Activated T-cell treated with anti-CD3 and anti-CD28 coated beads, Interleukin-2, amount 50 U/mL, for 72 hours (primary cell): Measurements from ENCODE around the gene SPATS2. TPM values are rescaled to one million over a fixed set of nuclear protein-coding genes. Genes with fewer than 3 reads are reported as not detected.
"Not testable (repeated sequence)": the region's sequence is repeated elsewhere in the genome, so short reads cannot be mapped to it uniquely, and the experiment has no call there.

ENCODE experiments used
- ATAC-seq, 2 donors: fragments of 150-1000 bp; cut with Tn5 transposase; replicated peaks in 1 of 2; 2 replicates each; pipeline ENCODE4 v1.10.0; 2021; ENCODE audit warnings: moderate library complexity in 2 of 2, mild to moderate bottlenecking in 1 of 2
- DNase-seq, 2 donors: peaks; one replicate each; pipeline ENCODE4 v3.0.0; 2021 to 2022; ENCODE audit warnings: mixed read lengths in 1 of 2
- H3K27ac Mint-ChIP-seq: one replicate; pipeline ENCODE4 v1.8.0; 2022; ENCODE audit warnings: mild to moderate bottlenecking, moderate library complexity, mixed read lengths
- H3K27me3 Mint-ChIP-seq: one replicate; pipeline ENCODE4 v1.8.0; 2022; ENCODE audit warnings: low read depth, mixed read lengths
- H3K36me3 Mint-ChIP-seq, 2 donors: one replicate each; pipeline ENCODE4 v1.8.0; 2022; ENCODE audit warnings: mixed read lengths in 2 of 2, mild to moderate bottlenecking in 1 of 2; ENCODE audit not compliant: insufficient read depth in 2 of 2
- H3K4me1 Mint-ChIP-seq: one replicate; pipeline ENCODE4 v1.8.0; 2022; ENCODE audit warnings: low read depth, mixed read lengths
- H3K4me3 Mint-ChIP-seq, 2 donors: one replicate each; pipeline ENCODE4 v1.8.0; 2022; ENCODE audit warnings: mild to moderate bottlenecking in 2 of 2, mixed read lengths in 2 of 2, moderate library complexity in 2 of 2
- H3K9me3 Mint-ChIP-seq, 2 donors: one replicate each; pipeline ENCODE4 v1.8.0; 2022; ENCODE audit warnings: mixed read lengths in 2 of 2
- total RNA-seq, 2 donors: library from RNA; stranded (reverse); gene quantifications; one replicate each; pipeline ENCODE4 v1.2.3, GENCODE V29; 2022

SPATS2 gene
- total RNA-seq, 2 donors from 2014 or later: 12.3 to 16.4 TPM

GRCh38 chr12:49534122-49534521, 166.9 kb downstream of the SPATS2 start:
- not testable (repeated sequence) for DNase-seq, H3K27ac Mint-ChIP-seq

DNA sequence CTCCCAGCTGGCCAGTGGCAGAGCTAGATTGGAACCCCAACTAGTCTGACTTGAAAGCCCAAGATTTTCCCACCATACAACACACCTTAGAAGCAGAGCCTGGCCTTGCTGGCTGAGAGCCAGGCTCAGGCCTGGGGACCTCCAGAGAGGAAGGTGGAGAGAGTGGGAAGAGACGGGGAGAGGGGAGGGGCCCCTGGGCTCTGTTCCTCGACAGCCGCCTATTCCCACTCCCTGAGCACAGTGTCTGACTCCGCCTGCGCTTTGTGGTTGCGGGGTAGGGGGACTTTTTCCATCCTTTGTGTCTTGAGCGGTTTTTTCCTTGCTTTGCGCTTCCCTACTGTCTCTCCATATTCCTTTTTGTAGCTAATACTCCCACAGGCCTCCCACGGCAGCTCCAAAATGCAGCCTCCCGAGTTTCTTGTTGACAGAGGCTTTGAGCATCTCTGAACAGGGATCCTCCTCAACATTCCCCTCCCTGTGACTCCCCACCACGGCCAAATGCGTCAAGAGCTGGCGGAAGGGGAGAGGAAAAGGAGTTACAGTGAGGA, 167.5 kb downstream of the SPATS2 start:
- Mint-ChIP-seq H3K27me3 (peaks cover 22% of the 10 kb centered on the region), H3K27ac (no peak overlapping the region), H3K9me3 (no peaks in the 10 kb centered on the region), H3K36me3 (no peaks in the 10 kb centered on the region), H3K4me1 (peaks cover 8% of the 10 kb centered on the region), H3K4me3 (no peak overlapping the region)
- no peak for ATAC-seq
- DNase-seq: no peak

More at GRCh38 chr12:49534122-49534521, 166.9 kb downstream of the SPATS2 start:
- not testable (repeated sequence) for H3K4me3 Mint-ChIP-seq, H3K4me1 Mint-ChIP-seq, ATAC-seq, H3K36me3 Mint-ChIP-seq, H3K9me3 Mint-ChIP-seq
- peaks cover 19% of the 10 kb centered on the region for H3K27me3 Mint-ChIP-seq

DNA sequence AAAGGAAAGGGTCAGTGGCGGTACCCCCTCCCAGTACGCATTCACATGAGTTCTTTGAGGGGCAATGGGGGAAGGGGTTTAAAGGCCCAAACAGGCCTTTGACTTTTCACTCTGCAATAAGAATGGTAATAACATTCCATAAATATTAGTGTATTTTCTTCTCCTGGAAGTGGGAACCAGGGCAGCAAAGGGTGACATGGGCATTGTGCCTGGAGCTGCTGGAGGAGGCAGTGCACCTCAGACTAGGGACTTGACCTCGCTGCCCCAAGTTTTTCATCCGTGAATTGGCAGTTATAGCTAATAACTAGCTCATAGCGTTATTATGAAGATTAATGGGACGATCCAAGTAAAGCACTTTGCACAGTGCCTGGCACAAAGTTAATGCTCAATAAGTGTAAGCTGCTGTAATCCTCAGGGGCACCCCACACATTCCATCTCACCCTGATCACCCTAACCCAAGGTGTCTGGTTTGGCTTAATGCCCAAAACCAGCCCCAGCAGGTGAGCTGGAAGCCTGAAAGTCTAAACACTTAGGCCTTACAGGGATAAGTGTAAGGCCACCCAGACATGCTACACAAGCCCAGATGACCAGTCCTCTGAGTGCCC, 168.8 kb downstream of the SPATS2 start:
- Mint-ChIP-seq H3K36me3 (no peaks in the 10 kb centered on the region), H3K27ac (no peak overlapping the region), H3K4me1 (peaks cover 15% of the 10 kb centered on the region), H3K9me3 (no peaks in the 10 kb centered on the region), H3K27me3 (peaks cover 35% of the 10 kb centered on the region), H3K4me3 (no peak overlapping the region)
- DNase-seq: no peak
- ATAC-seq: no peak

- H3K27me3 Mint-ChIP-seq: peaks cover 39% of the 10 kb centered on the region
- DNase-seq (no peak), ATAC-seq (no peak)
- H3K27ac Mint-ChIP-seq: no peak overlapping the region
- peak overlapping the region in 1 of 2 donors; percentile 79 for H3K4me3 Mint-ChIP-seq
- no peaks in the 10 kb centered on the region for H3K36me3 Mint-ChIP-seq
- H3K9me3 Mint-ChIP-seq: no peaks in the 10 kb centered on the region
- H3K4me1 Mint-ChIP-seq: peaks cover 15% of the 10 kb centered on the region
These were observed 169.3 kb downstream of the SPATS2 start for GRCh38 chr12:49536526-49537071.

DNA sequence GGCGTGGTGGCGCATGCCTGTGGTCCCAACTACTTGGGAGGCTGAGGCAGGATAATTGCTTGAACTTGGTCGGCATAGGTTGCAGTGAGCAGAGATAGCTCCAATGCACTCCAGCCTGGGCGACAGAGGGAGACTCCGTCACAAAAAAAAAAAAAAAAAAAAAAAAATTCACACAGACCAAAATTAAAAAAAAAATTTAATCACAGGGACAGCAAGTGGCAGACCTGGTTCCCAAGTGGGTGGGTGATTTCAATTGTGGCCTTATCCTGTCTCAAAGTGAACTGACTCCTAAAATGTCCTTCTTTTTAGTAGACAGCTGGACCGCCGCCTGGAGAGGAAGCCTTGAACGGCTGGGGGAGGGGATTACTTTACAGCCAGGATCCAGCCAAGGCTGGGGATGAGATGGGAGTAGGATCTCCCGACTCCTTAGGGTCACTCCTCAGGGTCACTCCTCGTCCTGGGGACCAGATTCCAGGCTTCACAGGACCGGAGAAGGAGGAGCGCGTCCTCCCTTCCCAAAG, 170.0 kb downstream of the SPATS2 start:
- H3K9me3 Mint-ChIP-seq: no peaks in the 10 kb centered on the region
- no peaks in the 10 kb centered on the region for H3K36me3 Mint-ChIP-seq
- H3K4me1 Mint-ChIP-seq: peaks cover 15% of the 10 kb centered on the region
- no peak for ATAC-seq
- peaks cover 39% of the 10 kb centered on the region for H3K27me3 Mint-ChIP-seq
- H3K4me3 Mint-ChIP-seq: peak overlapping the region; percentile 79 to 89
- no peak overlapping the region for H3K27ac Mint-ChIP-seq
- no peak for DNase-seq

- DNase-seq (peak; percentile 32 to 49), ATAC-seq (peak; percentile 36 to 41)
- H3K27me3 Mint-ChIP-seq: peaks cover 39% of the 10 kb centered on the region
- no peaks in the 10 kb centered on the region for H3K36me3 Mint-ChIP-seq
- no peak overlapping the region for H3K27ac Mint-ChIP-seq
- H3K9me3 Mint-ChIP-seq: no peaks in the 10 kb centered on the region
- H3K4me3 Mint-ChIP-seq: peak overlapping the region; percentile 79 to 89
- peaks cover 15% of the 10 kb centered on the region for H3K4me1 Mint-ChIP-seq
These were observed 170.7 kb downstream of the SPATS2 start for GRCh38 chr12:49537752-49538509.

GRCh38 chr12:49538510-49539403, 171.5 kb downstream of the SPATS2 start, which contains the start of gene KCNH3:
TSS of gene KCNH3 (plus strand) at chr12:49539030. CDS start at chr12:49539417, 387 bp downstream.
- Mint-ChIP-seq H3K9me3 (no peaks in the 10 kb centered on the region), H3K27ac (no peak within 1 kb of the TSS), H3K27me3 (peaks cover 39% of the 10 kb centered on the region), H3K4me1 (peaks cover 15% of the 10 kb centered on the region), H3K4me3 (peak within 1 kb of the TSS; percentile 72 to 79), H3K36me3 (no peaks in the 10 kb centered on the region)
- DNase-seq (peak; percentile 83 to 87), ATAC-seq (peak; percentile 90 to 91)

DNA sequence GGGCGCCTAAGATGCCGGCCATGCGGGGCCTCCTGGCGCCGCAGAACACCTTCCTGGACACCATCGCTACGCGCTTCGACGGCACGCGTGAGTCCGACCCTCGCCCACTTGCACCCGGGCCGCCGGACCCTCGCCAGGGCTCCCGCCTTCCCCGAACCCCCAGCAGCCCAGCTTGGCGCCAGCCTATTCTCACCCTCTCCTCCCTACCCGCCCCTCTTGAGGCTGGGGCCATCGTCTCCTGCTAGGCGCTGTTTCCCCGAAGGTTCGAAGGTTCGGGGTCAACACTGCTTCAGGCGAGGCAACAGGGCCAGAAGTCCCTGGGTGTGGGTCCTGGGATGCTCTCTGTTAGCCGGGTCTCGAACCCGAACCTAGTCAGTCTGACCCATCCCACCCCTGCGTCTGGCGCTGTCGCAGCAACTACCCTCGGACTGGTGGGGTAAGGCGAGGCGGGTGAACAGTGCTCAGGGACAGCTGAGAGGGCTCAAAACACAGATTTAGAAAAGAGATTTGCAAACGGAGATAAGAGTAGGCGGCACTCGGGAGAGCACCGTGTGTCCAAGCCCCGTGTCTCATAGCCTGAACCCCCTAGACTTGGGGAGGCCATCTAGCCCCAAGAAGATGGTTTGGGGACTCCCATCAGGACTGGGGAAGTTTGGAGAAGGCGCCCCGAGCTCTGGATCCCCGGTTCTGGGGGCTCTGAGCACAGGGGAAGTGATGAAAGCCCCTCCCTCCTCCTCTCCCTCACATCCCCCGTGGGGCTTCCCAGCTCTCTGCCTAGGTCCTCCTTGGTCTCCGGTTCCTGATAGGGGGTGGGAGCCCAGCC, 172.4 kb downstream of the SPATS2 start:
- peak overlapping the region; percentile 8 to 70 for H3K4me3 Mint-ChIP-seq
- peaks cover 15% of the 10 kb centered on the region for H3K4me1 Mint-ChIP-seq
- peaks cover 39% of the 10 kb centered on the region for H3K27me3 Mint-ChIP-seq
- DNase-seq: no peak
- no peak for ATAC-seq
- no peaks in the 10 kb centered on the region for H3K9me3 Mint-ChIP-seq
- no peaks in the 10 kb centered on the region for H3K36me3 Mint-ChIP-seq
- H3K27ac Mint-ChIP-seq: no peak overlapping the region

DNA sequence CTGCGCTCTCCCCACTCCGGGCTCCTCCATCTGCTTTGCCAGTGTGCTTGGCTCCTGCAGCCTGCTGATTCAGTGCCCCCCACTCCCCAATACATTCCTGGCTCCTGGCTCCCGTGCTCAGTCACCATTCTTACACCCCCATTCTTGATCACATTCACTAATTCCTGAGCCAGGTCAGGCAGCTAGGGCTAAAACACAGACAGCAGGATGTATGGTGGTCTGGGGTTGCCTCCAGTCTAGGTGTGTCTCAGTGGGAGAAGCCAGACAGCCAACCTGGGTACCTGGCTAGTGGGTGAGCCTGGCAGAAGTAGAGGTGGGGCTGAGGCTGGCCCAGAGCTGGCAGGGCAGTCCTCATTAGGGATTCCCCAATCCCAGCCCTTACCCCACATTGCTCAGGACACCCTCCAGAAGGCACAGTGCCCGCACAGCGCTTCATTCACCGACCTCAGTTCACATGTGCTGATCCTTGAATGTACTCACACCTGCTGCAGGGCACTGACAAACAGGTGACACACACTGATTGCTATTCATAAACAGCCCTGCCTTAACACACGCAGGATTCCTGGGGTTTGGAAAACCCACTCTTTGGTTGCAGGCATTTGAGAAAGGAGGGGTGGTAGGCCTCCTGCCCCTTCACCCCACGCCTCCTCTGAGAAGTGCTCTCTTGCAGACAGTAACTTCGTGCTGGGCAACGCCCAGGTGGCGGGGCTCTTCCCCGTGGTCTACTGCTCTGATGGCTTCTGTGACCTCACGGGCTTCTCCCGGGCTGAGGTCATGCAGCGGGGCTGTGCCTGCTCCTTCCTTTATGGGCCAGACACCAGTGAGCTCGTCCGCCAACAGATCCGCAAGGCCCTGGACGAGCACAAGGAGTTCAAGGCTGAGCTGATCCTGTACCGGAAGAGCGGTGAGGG, 173.2 kb downstream of the SPATS2 start:
- Mint-ChIP-seq H3K9me3 (no peaks in the 10 kb centered on the region), H3K27ac (no peak overlapping the region), H3K36me3 (no peaks in the 10 kb centered on the region), H3K27me3 (peaks cover 39% of the 10 kb centered on the region), H3K4me1 (peaks cover 15% of the 10 kb centered on the region), H3K4me3 (peak overlapping the region; percentile 26 to 63)
- ATAC-seq (no peak), DNase-seq (no peak)

DNA sequence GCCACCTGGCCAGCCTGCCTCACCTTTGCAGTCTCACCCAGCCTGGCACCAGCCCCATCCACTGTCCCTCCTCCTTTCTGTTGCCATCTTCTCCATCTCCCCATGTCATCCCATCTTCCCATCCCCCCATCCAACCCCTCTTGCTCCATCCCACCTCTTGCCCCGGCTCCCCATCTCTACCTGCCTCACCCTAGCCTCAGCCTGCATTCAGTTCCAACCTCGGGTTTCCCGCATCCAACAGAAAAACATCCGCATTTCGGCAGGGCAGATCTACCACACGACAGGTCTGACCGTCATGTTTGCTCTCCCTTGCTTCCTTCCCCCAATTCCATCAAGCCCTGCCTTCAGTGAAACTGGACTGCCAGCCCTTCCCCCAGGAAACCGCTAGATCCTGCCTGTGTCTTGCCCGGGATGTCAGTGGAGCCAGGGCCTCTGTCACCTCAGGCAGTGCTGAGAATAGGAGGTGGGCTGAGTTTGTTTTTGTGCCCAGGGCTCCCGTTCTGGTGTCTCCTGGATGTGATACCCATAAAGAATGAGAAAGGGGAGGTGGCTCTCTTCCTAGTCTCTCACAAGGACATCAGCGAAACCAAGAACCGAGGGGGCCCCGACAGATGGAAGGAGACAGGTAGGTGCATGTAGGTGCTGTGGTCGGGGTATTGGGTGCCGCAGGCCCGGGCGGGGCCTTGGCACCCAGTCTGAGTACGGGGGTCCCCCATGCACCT, 174.0 kb downstream of the SPATS2 start:
- Mint-ChIP-seq H3K27ac (no peak overlapping the region), H3K36me3 (no peaks in the 10 kb centered on the region), H3K4me3 (no peak overlapping the region), H3K4me1 (peaks cover 15% of the 10 kb centered on the region), H3K27me3 (peaks cover 46% of the 10 kb centered on the region), H3K9me3 (no peaks in the 10 kb centered on the region)
- ATAC-seq (no peak), DNase-seq (no peak)
